Mesothelial cell of epicardium (in vitro differentiated cells): ENCODE results near the gene FRAS1. TPM values are rescaled to one million over a fixed set of nuclear protein-coding genes. Genes with fewer than 3 reads are reported as not detected.

ENCODE experiments used
- DNase-seq, 2 experiments: peaks; one replicate each; pipeline ENCODE4 v3.0.0; 2021; ENCODE audit warnings: low spot score in 2 of 2; ENCODE audit not compliant: unreplicated experiment in 2 of 2
- H3K27ac Mint-ChIP-seq: 2 replicates; pipeline ENCODE4 v1.8.0; 2021; ENCODE audit warnings: mixed read lengths
- H3K27me3 Mint-ChIP-seq: 2 replicates; pipeline ENCODE4 v1.8.0; 2021; ENCODE audit warnings: low read depth, mixed read lengths
- H3K36me3 Mint-ChIP-seq: 2 replicates; pipeline ENCODE4 v1.8.0; 2021; ENCODE audit warnings: mixed read lengths
- H3K4me1 Mint-ChIP-seq: 2 replicates; pipeline ENCODE4 v1.8.0; 2021; ENCODE audit warnings: mixed read lengths
- H3K4me3 Mint-ChIP-seq: 2 replicates; pipeline ENCODE4 v1.8.0; 2021; ENCODE audit warnings: mild to moderate bottlenecking, moderate library complexity, mixed read lengths
- H3K9me3 Mint-ChIP-seq: 2 replicates; pipeline ENCODE4 v1.8.0; 2021; ENCODE audit warnings: mixed read lengths
- total RNA-seq: library from RNA; stranded (reverse); gene quantifications from 3 replicates; pipeline ENCODE4 v1.2.1, GENCODE V29; 2021
- TF ChIP-seq, protein P1 (sequence below): fragments of 200-600 bp; sonication (generic); IDR thresholded peaks from one replicate; pipeline ENCODE4 v1.5.0; 2021; ENCODE audit warnings: antibody characterized with exemption; ENCODE audit not compliant: unreplicated experiment

Gene FRAS1
- total RNA-seq, 1 donor from 2014 or later, result 51.9 TPM

DNA sequence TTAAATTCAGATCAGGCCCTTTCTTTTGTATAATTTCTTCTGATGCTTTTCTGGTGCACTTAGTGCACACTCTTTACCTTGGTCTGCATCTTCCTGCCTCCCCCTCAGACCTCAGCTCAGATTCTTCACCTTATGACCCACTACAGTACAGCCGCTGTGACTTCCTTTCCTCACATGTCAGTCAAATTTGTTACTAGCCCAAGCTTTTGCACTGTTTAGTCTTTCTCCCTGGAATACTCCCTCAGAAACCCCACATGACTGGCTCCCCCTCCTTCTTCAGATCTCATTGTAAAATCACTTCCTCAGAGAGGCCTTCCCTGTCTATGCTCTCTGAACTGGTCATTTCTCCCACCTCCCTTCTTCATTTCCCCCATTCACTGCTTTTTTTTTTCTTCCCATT is 132.9 kb downstream of the FRAS1 start:
- peaks cover 14% of the 10 kb centered on the region for H3K9me3 Mint-ChIP-seq
- TF ChIP-seq, protein P1, sequence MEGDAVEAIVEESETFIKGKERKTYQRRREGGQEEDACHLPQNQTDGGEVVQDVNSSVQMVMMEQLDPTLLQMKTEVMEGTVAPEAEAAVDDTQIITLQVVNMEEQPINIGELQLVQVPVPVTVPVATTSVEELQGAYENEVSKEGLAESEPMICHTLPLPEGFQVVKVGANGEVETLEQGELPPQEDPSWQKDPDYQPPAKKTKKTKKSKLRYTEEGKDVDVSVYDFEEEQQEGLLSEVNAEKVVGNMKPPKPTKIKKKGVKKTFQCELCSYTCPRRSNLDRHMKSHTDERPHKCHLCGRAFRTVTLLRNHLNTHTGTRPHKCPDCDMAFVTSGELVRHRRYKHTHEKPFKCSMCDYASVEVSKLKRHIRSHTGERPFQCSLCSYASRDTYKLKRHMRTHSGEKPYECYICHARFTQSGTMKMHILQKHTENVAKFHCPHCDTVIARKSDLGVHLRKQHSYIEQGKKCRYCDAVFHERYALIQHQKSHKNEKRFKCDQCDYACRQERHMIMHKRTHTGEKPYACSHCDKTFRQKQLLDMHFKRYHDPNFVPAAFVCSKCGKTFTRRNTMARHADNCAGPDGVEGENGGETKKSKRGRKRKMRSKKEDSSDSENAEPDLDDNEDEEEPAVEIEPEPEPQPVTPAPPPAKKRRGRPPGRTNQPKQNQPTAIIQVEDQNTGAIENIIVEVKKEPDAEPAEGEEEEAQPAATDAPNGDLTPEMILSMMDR, result no peak
- H3K27ac Mint-ChIP-seq, result no peak overlapping the region
- H3K4me3 Mint-ChIP-seq, result no peak overlapping the region
- peaks cover 11% of the 10 kb centered on the region for H3K36me3 Mint-ChIP-seq
- DNase-seq, result no peak
- H3K27me3 Mint-ChIP-seq, result no peaks in the 10 kb centered on the region
- peaks cover 18% of the 10 kb centered on the region for H3K4me1 Mint-ChIP-seq

DNA sequence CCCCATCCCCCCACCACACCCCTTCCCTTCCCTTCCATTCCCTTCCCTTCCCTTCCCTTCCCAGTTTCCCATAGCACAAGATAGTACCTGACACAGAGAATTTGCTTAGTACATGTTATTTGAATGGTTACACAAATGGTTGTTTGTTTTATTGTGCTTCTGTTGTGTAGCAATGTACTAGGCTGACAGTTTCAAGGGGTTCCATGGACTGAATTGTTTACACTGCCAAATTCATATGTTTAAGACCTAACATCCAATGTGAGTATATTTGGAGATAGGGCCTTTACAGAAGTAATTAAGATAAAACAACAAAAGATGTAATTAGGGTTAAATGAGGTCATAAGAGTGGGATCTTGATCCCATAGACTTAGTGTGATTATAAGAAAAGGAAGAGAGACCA is 133.5 kb downstream of the FRAS1 start:
- H3K27me3 Mint-ChIP-seq, result no peaks in the 10 kb centered on the region
- no peak overlapping the region for H3K27ac Mint-ChIP-seq
- H3K4me1 Mint-ChIP-seq, result peaks cover 13% of the 10 kb centered on the region
- DNase-seq, result no peak
- H3K9me3 Mint-ChIP-seq, result peaks cover 14% of the 10 kb centered on the region
- H3K36me3 Mint-ChIP-seq, result peaks cover 13% of the 10 kb centered on the region
- H3K4me3 Mint-ChIP-seq, result no peak overlapping the region
- TF ChIP-seq, protein P1, result no peak

DNA sequence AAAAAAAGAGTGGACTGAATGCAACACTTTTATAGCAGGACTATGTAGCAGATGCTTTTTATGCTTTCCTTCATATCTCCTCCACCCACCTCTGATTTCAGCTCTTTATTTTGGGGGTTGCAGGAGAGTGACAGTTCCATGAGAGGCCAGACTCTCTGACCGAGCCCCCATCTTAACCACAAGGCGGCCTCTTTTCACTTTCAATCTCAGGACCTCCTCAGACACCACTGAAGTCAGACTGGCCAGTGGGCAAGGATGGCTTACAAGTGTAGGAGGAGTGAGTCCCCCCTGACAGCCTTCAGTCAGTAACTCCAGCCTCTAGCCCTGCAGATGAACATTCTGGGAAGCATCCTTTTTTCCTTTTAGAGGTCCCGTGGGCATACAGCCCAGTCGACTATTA is 140.8 kb downstream of the FRAS1 start:
- TF ChIP-seq, protein P1, result no peak
- Mint-ChIP-seq H3K27ac (no peak overlapping the region), H3K4me3 (no peak overlapping the region), H3K9me3 (peaks cover 12% of the 10 kb centered on the region), H3K4me1 (peaks cover 9% of the 10 kb centered on the region), H3K36me3 (peaks cover 8% of the 10 kb centered on the region), H3K27me3 (no peaks in the 10 kb centered on the region)
- DNase-seq, result no peak

DNA sequence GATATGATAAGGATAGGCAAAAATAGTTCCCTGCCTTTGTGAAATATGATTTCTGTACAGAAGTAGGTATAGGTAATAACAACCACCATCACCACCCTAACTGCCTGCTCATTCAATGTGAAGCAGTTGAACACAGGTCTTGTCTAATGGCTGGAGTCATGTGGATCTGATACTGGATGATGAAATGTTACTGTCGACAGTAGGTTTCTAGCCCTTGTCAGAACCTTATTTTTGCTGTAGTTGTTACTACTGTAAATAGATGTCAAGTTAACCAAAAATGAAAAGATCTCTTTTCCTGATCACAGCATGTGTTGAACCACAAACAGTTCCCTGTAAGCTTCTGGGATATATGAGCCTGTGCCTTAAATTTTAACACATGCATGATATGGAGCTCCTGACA is 142.9 kb downstream of the FRAS1 start:
- TF ChIP-seq, protein P1, result no peak
- peaks cover 5% of the 10 kb centered on the region for H3K9me3 Mint-ChIP-seq
- peaks cover 3% of the 10 kb centered on the region for H3K36me3 Mint-ChIP-seq
- H3K27ac Mint-ChIP-seq, result no peak overlapping the region
- DNase-seq, result no peak
- no peaks in the 10 kb centered on the region for H3K27me3 Mint-ChIP-seq
- no peak overlapping the region for H3K4me3 Mint-ChIP-seq
- H3K4me1 Mint-ChIP-seq, result peaks cover 15% of the 10 kb centered on the region

DNA sequence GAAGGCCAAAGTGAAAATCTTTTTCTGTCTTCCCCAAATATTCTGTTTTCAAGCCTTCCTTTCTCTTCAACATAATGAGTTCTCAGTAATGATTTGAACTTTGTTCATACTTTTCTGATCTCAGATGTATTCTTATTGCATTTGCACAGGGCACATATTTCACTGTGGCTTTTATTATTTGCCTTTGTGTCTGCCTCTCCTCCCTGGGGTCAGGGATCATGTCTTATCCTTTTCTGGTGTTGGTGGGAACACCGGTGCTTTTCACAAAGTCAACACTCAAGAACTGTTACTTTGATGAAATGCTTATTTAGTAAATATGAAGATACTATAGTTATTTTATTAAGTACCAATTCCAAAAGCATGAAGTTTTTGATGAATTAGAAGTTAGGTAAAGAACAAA is 143.8 kb downstream of the FRAS1 start:
- Mint-ChIP-seq H3K4me3 (no peak overlapping the region), H3K9me3 (peaks cover 5% of the 10 kb centered on the region)

DNA sequence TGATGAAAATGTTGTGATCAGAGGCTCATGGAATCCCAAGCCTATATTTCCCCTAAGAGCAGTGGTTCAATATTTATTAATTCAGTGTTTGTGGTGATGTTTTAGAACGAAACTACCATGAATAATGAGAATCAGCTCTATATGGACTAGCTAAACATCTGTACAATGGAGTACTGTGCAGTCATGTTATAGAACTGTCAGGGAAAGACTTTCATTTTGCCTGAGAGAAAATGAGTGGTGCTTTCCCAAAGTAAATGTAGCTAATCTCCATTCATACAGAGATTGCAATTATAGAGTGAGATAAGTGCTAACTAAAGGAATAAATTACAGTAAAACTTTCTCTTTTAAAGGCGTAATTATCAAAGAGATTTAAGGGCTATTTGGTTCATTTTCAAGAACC is 147.1 kb downstream of the FRAS1 start:
- H3K27me3 Mint-ChIP-seq, result no peaks in the 10 kb centered on the region
- TF ChIP-seq, protein P1, result no peak
- no peak overlapping the region for H3K4me3 Mint-ChIP-seq
- H3K36me3 Mint-ChIP-seq, result no peaks in the 10 kb centered on the region
- no peaks in the 10 kb centered on the region for H3K9me3 Mint-ChIP-seq
- peaks cover 39% of the 10 kb centered on the region for H3K4me1 Mint-ChIP-seq
- no peak overlapping the region for H3K27ac Mint-ChIP-seq
- DNase-seq, result no peak

More for the DNA sequence above, 143.8 kb downstream of the FRAS1 start:
- Mint-ChIP-seq H3K27me3 (no peaks in the 10 kb centered on the region), H3K4me1 (peaks cover 24% of the 10 kb centered on the region), H3K36me3 (no peaks in the 10 kb centered on the region), H3K27ac (no peak overlapping the region)
- TF ChIP-seq, protein P1, result no peak
- no peak for DNase-seq
